BLaER1 (cell line): ENCODE measurements around the gene COL5A2.

Experiments used
- H3K27ac ChIP-seq: shearing (Covaris generic); formaldehyde crosslinking; 2 replicates; pipeline ENCODE4 v1.8.1; 2022
- H3K27me3 ChIP-seq: shearing (Covaris generic); formaldehyde crosslinking; 2 replicates; pipeline ENCODE4 v1.8.1; 2022
- H3K36me3 ChIP-seq: shearing (Covaris generic); formaldehyde crosslinking; 2 replicates; pipeline ENCODE4 v1.8.1; 2022
- H3K4me1 ChIP-seq: shearing (Covaris generic); formaldehyde crosslinking; 2 replicates; pipeline ENCODE4 v1.8.1; 2022
- H3K4me2 ChIP-seq: shearing (Covaris generic); formaldehyde crosslinking; 2 replicates; pipeline ENCODE4 v1.8.1; 2022
- H3K4me3 ChIP-seq: shearing (Covaris generic); formaldehyde crosslinking; 2 replicates; pipeline ENCODE4 v1.8.1; 2022
- H3K9ac ChIP-seq: shearing (Covaris generic); formaldehyde crosslinking; 2 replicates; pipeline ENCODE4 v1.8.1; 2022
- H3K9me3 ChIP-seq: shearing (Covaris generic); formaldehyde crosslinking; 2 replicates; pipeline ENCODE4 v1.8.1; 2022
- H4K20me1 ChIP-seq: shearing (Covaris generic); formaldehyde crosslinking; 2 replicates; pipeline ENCODE4 v1.8.1; 2022
- Cebpa-rat ChIP-seq: shearing (Covaris generic); IDR thresholded peaks from 2 replicates; pipeline ENCODE4 v1.8.1; 2022

The COL5A2 gene

DNA sequence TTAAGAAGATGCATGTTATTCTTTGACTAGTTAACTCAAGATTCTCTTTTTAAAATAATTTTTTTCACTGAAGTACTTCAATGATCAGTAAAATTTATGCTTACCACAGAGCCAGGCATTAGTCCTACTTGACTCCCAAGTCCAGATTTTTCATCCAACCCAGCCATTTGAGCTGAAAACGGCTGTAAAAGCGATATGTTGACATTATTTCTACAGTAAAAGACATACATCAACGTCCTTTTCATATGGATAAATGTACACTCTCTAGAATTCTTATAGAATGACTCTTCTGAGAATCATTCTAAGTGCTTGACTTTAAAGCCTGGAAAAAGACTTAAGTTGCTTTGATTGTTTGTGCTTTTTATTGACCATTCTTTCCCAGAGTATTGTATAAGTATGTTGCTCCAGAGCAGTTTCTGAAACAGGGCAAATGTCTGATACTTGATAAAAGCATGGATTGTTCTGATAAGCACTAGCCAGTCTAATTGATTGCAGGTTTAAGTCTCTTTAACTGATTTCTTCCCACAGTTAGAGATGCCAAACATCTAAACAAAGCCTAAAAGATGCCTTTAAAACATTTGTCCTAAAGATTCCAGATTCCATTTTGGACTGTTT, 90.9 kb downstream of the COL5A2 start:
- Histone ChIP-seq H3K27ac (no peak overlapping the region), H3K36me3 (no peaks in the 10 kb centered on the region), H3K27me3 (no peaks in the 10 kb centered on the region), H3K4me2 (no peak overlapping the region), H3K9ac (no peak overlapping the region), H4K20me1 (no peaks in the 10 kb centered on the region), H3K4me1 (no peaks in the 10 kb centered on the region), H3K9me3 (no peaks in the 10 kb centered on the region), H3K4me3 (no peak overlapping the region)
- TF ChIP-seq Cebpa-rat, result no peak

DNA sequence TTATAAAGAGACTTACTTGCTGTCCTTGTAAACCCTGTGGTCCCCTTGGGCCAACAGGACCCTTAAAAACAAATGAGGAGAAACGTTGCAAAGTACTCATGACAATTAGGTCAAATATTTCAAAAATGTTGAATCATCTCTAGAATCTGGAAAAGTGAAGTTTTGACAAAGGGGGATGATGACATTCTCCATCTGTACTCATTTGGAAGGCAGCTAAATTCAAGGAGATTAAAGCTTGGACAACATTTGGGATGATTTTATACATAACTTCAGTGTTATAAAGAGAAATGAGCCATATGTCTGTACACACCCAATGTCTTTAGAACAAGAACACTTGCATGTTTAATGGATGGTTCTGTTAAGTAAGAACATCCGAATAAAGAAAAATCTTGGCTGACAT, 92.9 kb downstream of the COL5A2 start:
- Histone ChIP-seq H3K4me3 (no peak overlapping the region), H3K36me3 (no peaks in the 10 kb centered on the region), H3K27me3 (no peaks in the 10 kb centered on the region), H3K4me2 (no peak overlapping the region), H4K20me1 (no peaks in the 10 kb centered on the region), H3K4me1 (no peaks in the 10 kb centered on the region), H3K27ac (no peak overlapping the region), H3K9ac (no peak overlapping the region), H3K9me3 (no peaks in the 10 kb centered on the region)
- no peak for TF ChIP-seq Cebpa-rat

DNA sequence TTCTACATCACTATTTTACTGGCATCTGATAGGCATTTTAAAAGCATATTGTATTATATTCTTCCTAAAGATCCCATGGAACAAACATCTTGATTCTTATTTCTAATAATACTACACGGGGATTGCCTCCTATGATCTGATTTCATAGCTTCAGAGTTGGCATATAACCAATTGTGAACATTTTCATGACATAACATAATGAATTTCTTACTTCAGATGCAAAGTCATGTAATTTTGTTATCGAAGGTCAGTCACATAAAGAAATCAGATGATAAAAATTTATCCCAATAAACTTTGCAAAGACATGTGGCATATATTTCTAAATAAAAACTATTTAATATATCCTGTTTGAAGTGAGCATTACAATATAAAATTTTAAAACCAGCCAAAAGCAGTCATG, 93.3 kb downstream of the COL5A2 start:
- TF ChIP-seq Cebpa-rat, result no peak
- Histone ChIP-seq H3K9ac (no peak overlapping the region), H3K36me3 (no peaks in the 10 kb centered on the region)

GRCh38 chr2:189083606-189084005, 96.0 kb downstream of the COL5A2 start:
- H3K27me3 ChIP-seq, result no peaks in the 10 kb centered on the region
- no peak overlapping the region for H3K4me3 ChIP-seq
- no peak overlapping the region for H3K9ac ChIP-seq
- no peaks in the 10 kb centered on the region for H3K4me1 ChIP-seq
- no peaks in the 10 kb centered on the region for H3K9me3 ChIP-seq
- no peak overlapping the region for H3K27ac ChIP-seq
- H3K4me2 ChIP-seq, result no peak overlapping the region
- no peak for TF ChIP-seq Cebpa-rat
- H4K20me1 ChIP-seq, result no peaks in the 10 kb centered on the region
- no peaks in the 10 kb centered on the region for H3K36me3 ChIP-seq

More for the DNA sequence above, 93.3 kb downstream of the COL5A2 start:
- H3K27ac ChIP-seq, result no peak overlapping the region
- no peaks in the 10 kb centered on the region for H4K20me1 ChIP-seq
- no peak overlapping the region for H3K4me3 ChIP-seq
- H3K27me3 ChIP-seq, result no peaks in the 10 kb centered on the region
- no peaks in the 10 kb centered on the region for H3K4me1 ChIP-seq
- no peaks in the 10 kb centered on the region for H3K9me3 ChIP-seq
- H3K4me2 ChIP-seq, result no peak overlapping the region

- Histone ChIP-seq H3K36me3 (no peaks in the 10 kb centered on the region), H3K4me1 (no peaks in the 10 kb centered on the region), H3K4me3 (no peak overlapping the region), H4K20me1 (no peaks in the 10 kb centered on the region), H3K4me2 (no peak overlapping the region), H3K27ac (no peak overlapping the region), H3K9me3 (no peaks in the 10 kb centered on the region), H3K9ac (no peak overlapping the region), H3K27me3 (no peaks in the 10 kb centered on the region)
- no peak for TF ChIP-seq Cebpa-rat
These were observed 96.5 kb downstream of the COL5A2 start for GRCh38 chr2:189083106-189083505.

DNA sequence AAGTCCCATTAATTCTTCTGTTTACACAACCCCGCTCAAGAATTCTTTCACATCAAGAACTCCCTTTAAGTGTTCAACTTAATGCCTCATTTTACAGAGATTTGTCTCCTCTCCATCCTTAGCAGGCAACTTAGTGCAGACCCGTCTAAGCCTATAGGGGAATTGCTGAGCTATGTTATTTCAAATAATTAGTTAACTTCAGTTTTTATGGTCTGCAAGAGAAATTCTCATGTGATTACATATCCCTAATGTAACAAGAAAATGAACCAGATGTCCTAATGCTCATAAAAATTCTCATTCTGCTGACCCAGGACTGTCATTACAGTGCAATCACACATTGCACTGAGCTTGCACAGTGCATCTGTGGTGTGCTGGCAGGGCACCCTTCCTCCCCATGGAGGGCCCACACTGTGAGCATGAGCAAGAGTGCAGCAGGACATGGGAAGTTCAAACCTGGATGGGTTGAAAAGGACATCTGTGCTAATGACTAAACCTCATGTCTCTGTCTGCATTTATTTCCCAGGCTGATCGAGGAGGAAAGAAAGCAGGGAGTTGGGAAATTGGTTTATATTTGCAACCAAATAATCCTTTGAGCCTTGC, 97.1 kb downstream of the COL5A2 start:
- Histone ChIP-seq H3K36me3 (no peaks in the 10 kb centered on the region), H3K27ac (no peak overlapping the region), H3K4me3 (no peak overlapping the region), H3K9ac (no peak overlapping the region), H4K20me1 (no peaks in the 10 kb centered on the region), H3K4me1 (no peaks in the 10 kb centered on the region), H3K27me3 (no peaks in the 10 kb centered on the region), H3K9me3 (no peaks in the 10 kb centered on the region), H3K4me2 (no peak overlapping the region)
- TF ChIP-seq Cebpa-rat, result no peak

DNA sequence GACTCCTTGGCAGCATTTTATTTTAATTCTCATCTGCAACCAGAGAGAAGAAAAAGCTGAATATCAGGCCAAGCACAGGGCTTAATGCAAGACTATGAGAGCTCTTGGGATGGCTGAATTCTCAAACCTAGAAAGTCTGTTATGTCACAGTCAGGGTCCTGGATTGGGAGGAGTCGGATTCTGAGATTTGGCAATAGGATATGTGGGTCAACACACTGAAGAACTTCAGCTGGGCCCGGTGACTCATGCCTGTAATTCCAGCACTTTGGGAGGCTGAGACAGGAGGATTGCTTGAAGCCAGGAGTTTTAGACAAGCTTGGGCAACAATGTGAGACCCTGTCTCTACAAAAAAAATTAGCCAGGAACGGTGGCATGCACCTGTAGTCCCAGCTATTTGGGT, 103.0 kb downstream of the COL5A2 start:
- no peak overlapping the region for H3K9ac ChIP-seq
- no peaks in the 10 kb centered on the region for H3K36me3 ChIP-seq
- H4K20me1 ChIP-seq, result no peaks in the 10 kb centered on the region
- no peaks in the 10 kb centered on the region for H3K27me3 ChIP-seq
- H3K4me2 ChIP-seq, result no peak overlapping the region
- TF ChIP-seq Cebpa-rat, result no peak
- H3K27ac ChIP-seq, result no peak overlapping the region
- no peaks in the 10 kb centered on the region for H3K9me3 ChIP-seq
- H3K4me3 ChIP-seq, result no peak overlapping the region
- no peaks in the 10 kb centered on the region for H3K4me1 ChIP-seq

- no peaks in the 10 kb centered on the region for H4K20me1 ChIP-seq
- H3K27ac ChIP-seq, result no peak overlapping the region
- H3K27me3 ChIP-seq, result no peaks in the 10 kb centered on the region
- H3K9me3 ChIP-seq, result no peaks in the 10 kb centered on the region
- H3K36me3 ChIP-seq, result no peaks in the 10 kb centered on the region
- no peaks in the 10 kb centered on the region for H3K4me1 ChIP-seq
- no peak overlapping the region for H3K4me3 ChIP-seq
- TF ChIP-seq Cebpa-rat, result no peak
- H3K9ac ChIP-seq, result no peak overlapping the region
- no peak overlapping the region for H3K4me2 ChIP-seq
These were observed 103.4 kb downstream of the COL5A2 start for GRCh38 chr2:189076120-189076519.

DNA sequence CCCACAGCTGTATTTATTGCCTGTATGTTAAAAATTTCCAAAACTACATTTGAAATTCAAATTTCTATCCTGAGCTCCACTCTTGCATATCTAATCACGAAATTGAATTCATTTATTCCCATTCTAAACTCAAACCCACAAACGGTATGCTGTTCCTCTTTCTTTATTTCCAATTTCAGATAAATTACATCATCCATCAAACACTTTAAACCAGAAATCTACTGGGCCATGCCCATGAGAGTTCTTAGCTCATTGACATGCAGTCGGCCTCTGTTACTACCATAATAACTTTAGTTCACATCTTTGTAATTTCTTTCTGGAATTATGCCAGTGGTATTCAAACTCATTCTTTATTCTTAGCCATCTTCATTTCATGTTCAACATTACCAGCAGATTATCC, 105.1 kb downstream of the COL5A2 start:
- Histone ChIP-seq H3K9me3 (no peaks in the 10 kb centered on the region), H3K9ac (no peak overlapping the region), H3K27me3 (no peaks in the 10 kb centered on the region), H3K4me2 (no peak overlapping the region), H4K20me1 (no peaks in the 10 kb centered on the region), H3K4me1 (no peaks in the 10 kb centered on the region), H3K4me3 (no peak overlapping the region), H3K27ac (no peak overlapping the region), H3K36me3 (no peaks in the 10 kb centered on the region)
- TF ChIP-seq Cebpa-rat, result no peak

DNA sequence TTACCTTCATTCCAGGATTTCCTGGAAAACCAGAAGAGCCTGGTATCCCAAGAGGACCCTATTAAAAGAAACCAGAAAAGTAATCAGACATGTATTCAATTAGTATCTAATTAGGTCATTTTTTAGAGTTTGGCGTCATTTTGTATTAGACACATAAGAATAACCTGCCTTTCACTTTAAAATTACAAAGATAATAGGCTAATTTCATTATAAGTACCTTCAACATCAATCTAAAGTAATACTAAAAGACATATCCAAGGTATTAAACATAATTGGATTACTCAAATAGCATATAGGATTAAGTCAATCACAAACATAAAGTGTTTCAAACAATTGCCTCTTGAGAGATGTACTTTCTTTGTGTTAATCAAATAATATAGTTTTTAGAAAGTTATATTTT, 107.5 kb downstream of the COL5A2 start:
- Histone ChIP-seq H3K4me3 (no peak overlapping the region), H3K36me3 (no peaks in the 10 kb centered on the region), H4K20me1 (no peaks in the 10 kb centered on the region), H3K27me3 (no peaks in the 10 kb centered on the region), H3K4me2 (no peak overlapping the region), H3K27ac (no peak overlapping the region), H3K9ac (no peak overlapping the region), H3K9me3 (no peaks in the 10 kb centered on the region), H3K4me1 (no peaks in the 10 kb centered on the region)
- no peak for TF ChIP-seq Cebpa-rat
